C4-2B (cell line): ENCODE measurements around the gene INTS6.

Experiments used
- ZFX ChIP-seq: fragments of 450-650 bp; IDR thresholded peaks from 2 replicates; pipeline ENCODE4 v1.6.1; 2017
- TF ChIP-seq, protein P1 (sequence below): fragments of 450-650 bp; conservative IDR thresholded peaks from 2 replicates; pipeline ENCODE4 v1.5.1; 2017; ENCODE audit warnings: mild to moderate bottlenecking

DNA sequence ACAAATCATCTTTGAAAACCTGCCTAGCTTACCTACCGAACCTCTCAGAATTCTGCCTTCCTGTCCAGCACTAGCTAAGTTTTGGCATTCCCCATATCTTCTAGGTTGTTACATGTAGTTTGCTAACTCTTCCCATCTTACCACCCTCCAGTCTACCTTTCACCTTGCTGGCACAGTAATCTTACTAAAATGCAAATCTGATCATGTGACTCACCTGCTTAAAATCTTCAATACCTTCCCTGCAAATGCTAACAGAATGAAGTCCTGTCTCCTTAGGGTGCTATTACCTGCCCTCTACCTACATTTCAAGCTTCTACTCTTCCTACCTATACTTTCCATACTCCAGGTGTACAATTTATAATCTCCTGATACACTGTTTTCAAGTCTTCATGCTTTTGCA, 30.4 kb downstream of the INTS6 start:
- TF ChIP-seq, protein P1, sequence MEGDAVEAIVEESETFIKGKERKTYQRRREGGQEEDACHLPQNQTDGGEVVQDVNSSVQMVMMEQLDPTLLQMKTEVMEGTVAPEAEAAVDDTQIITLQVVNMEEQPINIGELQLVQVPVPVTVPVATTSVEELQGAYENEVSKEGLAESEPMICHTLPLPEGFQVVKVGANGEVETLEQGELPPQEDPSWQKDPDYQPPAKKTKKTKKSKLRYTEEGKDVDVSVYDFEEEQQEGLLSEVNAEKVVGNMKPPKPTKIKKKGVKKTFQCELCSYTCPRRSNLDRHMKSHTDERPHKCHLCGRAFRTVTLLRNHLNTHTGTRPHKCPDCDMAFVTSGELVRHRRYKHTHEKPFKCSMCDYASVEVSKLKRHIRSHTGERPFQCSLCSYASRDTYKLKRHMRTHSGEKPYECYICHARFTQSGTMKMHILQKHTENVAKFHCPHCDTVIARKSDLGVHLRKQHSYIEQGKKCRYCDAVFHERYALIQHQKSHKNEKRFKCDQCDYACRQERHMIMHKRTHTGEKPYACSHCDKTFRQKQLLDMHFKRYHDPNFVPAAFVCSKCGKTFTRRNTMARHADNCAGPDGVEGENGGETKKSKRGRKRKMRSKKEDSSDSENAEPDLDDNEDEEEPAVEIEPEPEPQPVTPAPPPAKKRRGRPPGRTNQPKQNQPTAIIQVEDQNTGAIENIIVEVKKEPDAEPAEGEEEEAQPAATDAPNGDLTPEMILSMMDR: no peak
- TF ChIP-seq ZFX: no peak
